GM12878 (cell line): ENCODE measurements around the gene ERFL. TPM values are rescaled to one million over a fixed set of nuclear protein-coding genes. Genes with fewer than 3 reads are reported as not detected.

Experiments
- ATAC-seq: fragments of 200-7000 bp; cut with Tn5 transposase; 3 replicates; pipeline ENCODE4 v1.9.1; 2020; ENCODE audit warnings: mild to moderate bottlenecking, moderate library complexity
- BruUV-seq: library from RNA; stranded (reverse); fragments of 400-500 nt; replicated peaks from 2 replicates; lab custom pipeline; 2021; lab: Mats Ljungman, UMichigan
- CTCF ChIA-PET: fragments of 300-600 bp; sonication (Branson Sonifier 250); formaldehyde crosslinking; extraction: SDS; loops from one replicate; lab custom pipeline; 2021; ENCODE audit warnings: inconsistent platforms; lab: Yijun Ruan, JAX
- POLR2A ChIA-PET: fragments of 350-600 bp; formaldehyde crosslinking; extraction: SDS; loops from one replicate; lab custom pipeline; 2021; ENCODE audit warnings: inconsistent platforms; lab: Charles Lee
- RAD21 ChIA-PET: fragments of 300-600 bp; sonication (Branson Sonifier 250); formaldehyde crosslinking; loops from one replicate; lab custom pipeline; 2023; ENCODE audit warnings: antibody characterized with exemption; ENCODE audit not compliant: unreplicated experiment; lab: Charles Lee
- SMC1A ChIA-PET: fragments of 300-600 bp; sonication (Branson Sonifier 250); formaldehyde crosslinking; loops from one replicate; lab custom pipeline; 2023; ENCODE audit not compliant: unreplicated experiment, uncharacterized antibody; lab: Charles Lee
- DNase-seq: peaks from one replicate; pipeline ENCODE4 v3.0.0-alpha.2; 2011; ENCODE audit warnings: low read depth, low spot score
- FAIRE-seq: peaks from 3 replicates; lab custom pipeline; 2011; peaks lifted over from hg19 to GRCh38; lab: Jason Lieb, UNC
- H2AFZ ChIP-seq: 2 replicates; pipeline ENCODE4 v1.6.0; 2011; ENCODE audit warnings: low read depth, low read length, control low read depth; ENCODE audit not compliant: control insufficient read depth
- H3K27ac ChIP-seq: 2 replicates; pipeline ENCODE4 v1.5.1; 2011; ENCODE audit warnings: control low read depth; ENCODE audit not compliant: control insufficient read depth, insufficient read depth
- H3K27me3 ChIP-seq, 2 experiments: replicated peaks in 1 of 2; 2 replicates each; pipeline versions ENCODE4 v1.6.0 to v1.6.1; 2011; ENCODE audit warnings: low read length in 1 of 2; ENCODE audit not compliant: control insufficient read depth in 2 of 2, insufficient read depth in 2 of 2
- H3K36me3 ChIP-seq, 2 experiments: 2 replicates each; pipeline ENCODE4 v1.5.1; 2011; ENCODE audit warnings: low read length in 1 of 2; ENCODE audit not compliant: control insufficient read depth in 2 of 2, insufficient read depth in 2 of 2
- H3K4me1 ChIP-seq: 2 replicates; pipeline ENCODE4 v1.6.1; 2011; ENCODE audit warnings: mild to moderate bottlenecking, low read length, moderate library complexity, mixed read lengths; ENCODE audit not compliant: control insufficient read depth, insufficient read depth
- H3K4me2 ChIP-seq: 2 replicates; pipeline ENCODE4 v1.6.0; 2011; ENCODE audit warnings: control low read depth; ENCODE audit not compliant: control insufficient read depth, insufficient read depth
- H3K4me3 ChIP-seq: fragments of 200-600 bp; sonication (generic); 2 replicates; pipeline ENCODE4 v1.5.1; 2016
- H3K79me2 ChIP-seq: 2 replicates; pipeline ENCODE4 v1.6.0; 2011; ENCODE audit warnings: low read length; ENCODE audit not compliant: control insufficient read depth, insufficient read depth
- H3K9ac ChIP-seq: 2 replicates; pipeline ENCODE4 v1.8.0; 2011; ENCODE audit warnings: low read length, control low read depth, mixed read lengths; ENCODE audit not compliant: control insufficient read depth, insufficient read depth
- H3K9me3 ChIP-seq: replicated peaks from 3 replicates; pipeline ENCODE4 v1.5.1; 2011; ENCODE audit warnings: mild to moderate bottlenecking, low read length; ENCODE audit not compliant: control insufficient read depth, insufficient read depth
- H4K20me1 ChIP-seq: 2 replicates; pipeline ENCODE4 v1.6.0; 2011; ENCODE audit not compliant: control insufficient read depth, insufficient read depth
- HSF1 ChIP-seq: fragments of 150-350 bp; IDR thresholded peaks from 2 replicates; pipeline ENCODE4 v1.6.1; 2014; ENCODE audit warnings: mild to moderate bottlenecking, low read depth, low read length
- POLR2A ChIP-seq: IDR thresholded peaks from 2 replicates; pipeline ENCODE4 v1.6.1; 2011; ENCODE audit warnings: low read depth, mild to moderate bottlenecking, low read length
- WGBS: methylation state at CpG from one replicate; pipeline ENCODE4 v1.1.6; 2016; ENCODE audit warnings: low lambda C conversion rate; ENCODE audit not compliant: insufficient replicate concordance, insufficient coverage; ENCODE audit errors: missing lambda C conversion rate; 5-methylcytosine and 5-hydroxymethylcytosine counted together
- in situ Hi-C: fragments of 300-500 bp; cut with MboI; formaldehyde crosslinking; loops from 9 replicates; pipeline ENCODE4 v1.14.3; 2018; ENCODE audit warnings: mixed read lengths
- intact Hi-C: fragments of 100-400 bp; cut with micrococcal nuclease; formaldehyde crosslinking; loops from one replicate; pipeline ENCODE4 v1.14.2; 2022; ENCODE audit not compliant: unreplicated experiment
- polyA plus RNA-seq, 11 experiments: library from polyadenylated mRNA; depleted of rRNA in 4 of 11; unstranded in 6 of 11; stranded (reverse) in 5 of 11; fragments of >200 nt; fragmentation: Nextera tagmentation in 4 of 11; fragmentation: Illumina TruSeq in 1 of 11; extraction: Ambion mirVana in 4 of 11; extraction: Trizol in 1 of 11; gene quantifications; 1 replicate in 1 of 11; 2 replicates in 10 of 11; pipeline versions ENCODE4 v1.2.1 to v1.2.3, GENCODE V29; 2011 to 2016; ENCODE audit warnings: inconsistent platforms in 2 of 11, missing spikeins in 2 of 11, low read depth in 1 of 11
- total RNA-seq, 4 experiments: library from RNA; depleted of rRNA in 3 of 4; stranded (reverse); fragments of >200 nt in 3 of 4; fragmentation: Illumina TruSeq in 1 of 4; extraction: Trizol in 1 of 4; gene quantifications; 2 replicates each; pipeline versions ENCODE4 v1.2.1 to v1.2.3, GENCODE V29; 2013 to 2021

ERFL gene
- total and polyA plus RNA-seq, 10 of the 15 experiments (the other 5 are each of a cell fraction or from before 2014, with no cell fraction given): 0.04 to 0.10 (median 0.05) TPM; not detected in 7

- Histone ChIP-seq H3K79me2 (no peaks in the 10 kb centered on the region), H3K27ac (no peak overlapping the region), H3K36me3 (peaks cover 0 to 4% of the 10 kb centered on the region in 2 experiments; a peak in 3 of 4 replicates), H2AFZ (no peak overlapping the region), H3K4me2 (no peak overlapping the region), H3K4me1 (no peaks in the 10 kb centered on the region), H4K20me1 (peaks cover 6% of the 10 kb centered on the region; the same call in 1 of the 2 replicates), H3K9me3 (no peaks in the 10 kb centered on the region), H3K9ac (no peak overlapping the region), H3K4me3 (no peak overlapping the region), H3K27me3 (peaks cover 3% of the 10 kb centered on the region in 2 experiments; a peak in 3 of 4 replicates)
- TF ChIP-seq POLR2A: peak; percentile 47; the same call in 1 of the 2 replicates
- TF ChIP-seq HSF1: no peak
- ChIA-PET CTCF (no interaction called here), POLR2A (no interaction called here), RAD21 (no interaction called here), SMC1A (no interaction called here)
- intact Hi-C loops (no loop called here), in situ Hi-C loops (no loop called here)
- 39% methylated on average over 13 of the region's 13 CpGs for WGBS
- DNase-seq: no peak
- ATAC-seq: no peak
- no peak for FAIRE-seq
- BruUV-seq: no TSS peak
These were observed 17.0 kb downstream of the ERFL start for GRCh38 chr19:41910992-41911888.
